GM19240 (cell line): ENCODE data around the gene JAKMIP1.

ENCODE experiments used
- DNase-seq: peaks from one replicate; pipeline ENCODE4 v3.0.0; 2011; ENCODE audit warnings: low spot score; ENCODE audit not compliant: insufficient read length

Gene JAKMIP1

DNA sequence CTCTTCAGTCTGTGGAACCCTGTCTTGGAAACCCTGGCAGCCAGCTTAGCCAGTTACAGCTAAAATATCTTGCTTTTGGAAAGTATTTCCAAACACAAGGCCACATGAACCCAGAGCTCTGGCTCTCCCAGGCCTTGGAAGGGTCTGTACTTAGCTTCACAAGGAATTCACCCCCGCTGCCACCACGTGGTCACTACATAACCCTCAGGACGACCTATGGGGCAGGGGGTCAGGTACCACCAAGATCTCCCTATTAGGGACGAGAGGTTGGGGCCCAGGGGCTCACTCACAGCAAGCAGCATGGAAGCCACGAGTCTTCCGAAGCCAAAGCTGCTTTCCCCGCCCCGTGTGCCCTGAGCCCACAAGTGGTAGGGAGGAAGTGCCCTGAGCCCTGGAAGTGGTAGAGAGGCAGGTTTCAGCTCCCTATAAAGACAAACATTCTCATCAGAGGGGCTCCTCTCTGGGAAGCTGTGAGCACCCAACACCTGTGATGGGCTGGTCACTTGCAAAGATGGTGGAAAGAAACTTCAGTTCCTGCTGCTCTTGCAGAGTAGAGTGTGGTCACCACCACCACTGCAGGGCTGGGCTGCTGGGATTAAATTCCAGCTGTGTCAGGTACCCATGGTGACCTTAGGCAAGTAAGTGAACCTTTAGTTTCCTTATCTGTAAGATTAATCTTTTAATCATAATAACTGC lies 4.7 kb upstream of the JAKMIP1 start:
- no peak for DNase-seq

DNA sequence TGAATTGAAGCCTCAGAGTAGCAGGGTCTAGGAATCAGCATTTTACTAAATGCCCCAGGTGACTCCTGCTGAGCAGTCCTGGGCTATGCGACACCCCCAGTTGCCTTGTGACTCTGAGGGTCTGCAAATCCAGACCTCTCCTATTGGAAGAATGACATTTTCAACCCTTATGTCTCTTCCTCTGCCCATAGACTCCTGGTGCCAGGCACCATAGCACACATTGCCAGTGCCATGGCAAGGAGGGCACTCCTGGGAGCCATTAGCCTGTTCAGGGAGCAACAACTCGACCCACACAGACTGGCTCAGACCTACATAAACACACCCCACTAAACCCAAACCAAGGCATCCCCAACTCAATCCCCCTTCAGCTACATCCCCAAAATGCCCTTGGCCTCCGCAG lies 3.7 kb upstream of the JAKMIP1 start:
- no peak for DNase-seq

DNA sequence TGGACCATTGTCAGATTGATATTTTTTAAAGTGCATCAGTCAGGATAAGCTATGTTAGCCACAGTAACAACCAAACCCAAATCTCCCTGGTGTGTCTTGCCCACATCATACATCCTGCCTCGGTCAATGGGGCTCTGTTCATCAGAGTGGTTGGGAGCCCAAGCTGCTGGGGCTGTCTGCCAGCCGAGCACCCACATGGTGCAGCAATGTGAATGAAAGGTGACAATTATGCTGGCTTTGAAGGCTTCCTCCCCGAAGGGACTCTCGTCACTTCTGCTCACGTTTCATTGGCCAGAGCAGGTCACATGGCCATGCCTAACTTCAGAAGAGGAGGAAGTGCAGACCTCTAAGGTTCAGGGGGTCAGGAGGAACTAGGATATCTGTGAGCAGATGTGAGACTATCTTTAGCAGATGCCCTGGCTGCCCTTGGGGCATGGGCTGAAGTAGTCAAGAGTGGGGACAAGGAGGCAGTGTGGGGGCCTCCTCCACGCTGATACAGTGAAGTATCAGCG lies 1.3 kb upstream of the JAKMIP1 start:
- DNase-seq, result no peak

- no peak for DNase-seq
These were observed 593 bp upstream of the JAKMIP1 start for GRCh38 chr4:6200922-6201362.

DNA sequence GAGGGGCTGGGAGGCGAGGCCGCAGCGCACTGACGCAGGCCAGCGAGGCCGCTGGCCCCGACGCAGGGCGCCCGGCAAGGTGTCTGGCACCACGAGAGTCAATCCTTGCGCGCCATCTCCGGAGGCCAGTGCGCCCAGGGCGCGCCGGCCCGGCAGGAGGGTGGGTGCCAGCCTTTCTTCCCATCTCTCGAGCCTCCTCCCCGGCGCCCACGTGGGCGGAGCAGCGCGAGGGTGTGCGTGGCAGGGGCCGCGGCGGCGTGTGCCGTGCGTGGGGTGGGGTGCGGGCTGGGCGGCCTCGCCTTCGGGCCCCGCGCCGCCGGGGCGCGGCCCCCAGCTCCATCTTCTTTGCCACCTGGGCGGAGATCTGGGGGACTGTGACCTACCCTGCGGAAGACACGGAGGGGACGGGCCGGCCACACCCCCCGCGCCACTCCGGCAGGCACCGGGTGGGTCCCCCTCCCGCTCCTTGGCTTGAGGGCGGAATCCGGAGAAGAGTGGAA lies 877 bp downstream of the JAKMIP1 start:
- no peak for DNase-seq

- DNase-seq, result no peak
These were observed 1.5 kb downstream of the JAKMIP1 start for GRCh38 chr4:6198768-6199421.

DNA sequence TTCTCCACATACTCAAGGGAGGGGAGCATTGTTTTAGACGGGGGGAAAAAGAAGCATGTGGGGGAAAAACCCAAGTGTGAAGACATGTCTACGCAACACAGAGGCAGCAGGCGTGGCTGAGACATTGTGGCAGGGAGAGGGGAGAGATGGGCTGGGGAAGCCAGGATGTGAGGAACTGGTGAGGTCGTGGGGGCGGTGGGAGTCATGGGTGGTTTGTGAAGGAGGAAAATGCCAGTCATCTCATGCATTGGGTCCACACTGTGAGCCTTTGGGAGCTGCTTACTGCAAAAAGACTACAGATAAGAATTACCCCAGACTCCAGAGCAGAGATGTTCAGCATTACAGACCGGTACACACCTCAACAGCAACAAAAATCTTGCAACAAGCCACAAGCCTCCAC lies 2.1 kb downstream of the JAKMIP1 start:
- no peak for DNase-seq

- DNase-seq, result no peak
These were observed 2.7 kb downstream of the JAKMIP1 start for GRCh38 chr4:6197433-6198174.

DNA sequence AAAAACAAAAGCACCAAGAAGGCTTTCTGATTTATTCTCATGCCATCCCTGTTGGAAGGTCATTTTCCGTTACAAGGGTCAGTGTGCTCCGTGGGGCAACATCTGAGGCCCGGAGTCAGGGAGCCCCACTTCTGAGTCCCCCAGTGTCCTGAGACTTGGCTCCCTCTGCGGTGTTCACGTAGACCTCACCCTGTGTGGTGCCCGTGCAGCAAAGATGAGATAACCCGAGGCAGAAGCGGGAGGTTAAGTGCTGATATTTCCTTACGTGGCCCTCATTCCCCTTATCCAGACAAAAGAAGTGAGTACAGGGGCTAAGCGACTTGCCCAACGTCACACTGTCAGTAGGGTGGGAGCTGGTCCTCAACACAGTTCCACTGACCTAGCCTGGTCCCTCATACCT lies 3.5 kb downstream of the JAKMIP1 start:
- no peak for DNase-seq

DNA sequence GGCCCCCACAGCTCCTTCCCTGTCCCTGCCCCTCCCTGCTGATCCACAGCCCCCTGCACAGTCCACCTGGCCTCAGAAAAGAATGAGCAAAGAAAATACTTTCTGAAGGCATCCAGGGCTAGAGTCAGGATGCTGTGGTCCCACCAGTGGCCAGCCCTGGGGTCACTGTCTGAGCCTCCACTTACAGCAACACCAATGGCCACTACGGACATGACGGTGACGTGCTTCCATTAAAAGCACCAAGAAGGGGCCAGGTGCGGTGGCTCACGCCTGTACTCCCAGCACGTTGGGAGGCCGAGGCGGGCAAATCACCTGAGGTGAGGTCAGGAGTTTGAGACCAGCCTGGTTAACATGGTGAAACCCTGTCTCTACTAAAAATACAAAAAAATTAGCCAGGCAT lies 4.0 kb downstream of the JAKMIP1 start:
- DNase-seq, result no peak

DNA sequence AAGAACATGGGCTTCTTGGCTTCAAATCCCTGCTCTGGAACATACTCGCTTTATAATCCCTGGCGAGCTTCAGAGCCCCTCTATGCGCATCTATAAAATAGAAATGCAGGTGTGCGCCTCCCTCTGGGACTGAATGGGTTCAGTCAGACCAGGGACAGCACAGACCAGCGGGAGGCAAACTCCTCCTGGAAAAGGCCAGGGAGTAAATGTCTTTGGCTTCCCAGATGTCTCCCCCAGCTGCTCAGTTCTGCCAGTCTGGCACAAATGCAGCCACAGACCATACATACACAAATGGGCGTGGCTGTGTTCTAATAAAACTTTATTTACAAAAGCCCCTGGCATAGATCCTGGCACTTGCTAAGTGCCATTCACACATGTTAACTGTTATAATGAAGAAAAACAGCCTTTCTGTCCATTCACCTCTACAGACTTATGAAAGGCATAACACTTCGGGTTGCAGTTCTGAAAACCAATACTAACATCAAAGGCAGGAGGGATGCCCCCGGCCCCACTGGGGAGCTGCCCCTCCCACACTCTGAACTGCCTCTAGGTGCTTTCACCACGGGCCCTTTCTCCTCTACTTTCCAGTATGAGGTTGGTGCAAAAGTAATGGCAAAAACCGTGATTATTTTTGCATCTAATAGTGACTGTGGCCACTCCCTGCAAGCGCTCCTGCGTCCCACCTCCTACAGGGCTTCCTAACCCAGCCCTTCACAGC lies 4.6 kb downstream of the JAKMIP1 start:
- DNase-seq, result no peak

DNA sequence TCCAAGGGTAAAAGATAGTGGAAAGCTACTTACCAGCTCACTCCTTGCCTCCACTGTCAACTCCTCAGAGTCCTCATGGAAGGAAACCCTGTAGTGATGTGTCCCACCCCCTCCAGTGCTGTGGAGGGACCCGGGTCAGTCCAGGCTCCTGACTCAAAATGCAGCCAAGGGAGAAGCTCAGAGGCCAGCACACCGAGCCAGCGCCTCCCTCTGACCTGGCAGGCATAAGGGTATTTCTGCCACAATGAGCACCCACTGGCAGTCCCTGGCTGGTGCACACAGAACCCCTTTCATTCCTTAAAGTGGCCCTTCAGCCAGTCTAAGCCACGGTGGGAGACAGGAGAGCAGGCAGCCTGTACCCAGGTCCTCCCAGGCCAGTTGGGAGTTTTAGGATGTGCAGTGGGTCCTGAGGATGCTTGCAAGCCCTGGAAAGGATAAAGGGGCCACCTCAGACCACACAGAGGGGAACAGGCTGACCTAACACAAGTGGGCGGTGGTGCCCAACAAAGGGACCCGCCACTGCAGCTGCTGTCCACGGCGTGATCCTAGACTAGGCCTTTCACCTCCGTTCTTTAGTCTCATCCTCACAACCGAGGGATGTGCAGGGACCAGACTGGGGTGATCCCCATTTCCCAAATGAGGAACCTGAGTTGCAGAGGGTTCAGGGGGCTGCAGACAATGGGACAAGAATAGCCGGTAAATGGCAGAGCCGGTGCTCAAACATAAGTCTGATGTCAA lies 5.7 kb downstream of the JAKMIP1 start:
- DNase-seq, result no peak

GRCh38 chr4:6193399-6193798 lies 7.0 kb downstream of the JAKMIP1 start:
- no peak for DNase-seq

DNA sequence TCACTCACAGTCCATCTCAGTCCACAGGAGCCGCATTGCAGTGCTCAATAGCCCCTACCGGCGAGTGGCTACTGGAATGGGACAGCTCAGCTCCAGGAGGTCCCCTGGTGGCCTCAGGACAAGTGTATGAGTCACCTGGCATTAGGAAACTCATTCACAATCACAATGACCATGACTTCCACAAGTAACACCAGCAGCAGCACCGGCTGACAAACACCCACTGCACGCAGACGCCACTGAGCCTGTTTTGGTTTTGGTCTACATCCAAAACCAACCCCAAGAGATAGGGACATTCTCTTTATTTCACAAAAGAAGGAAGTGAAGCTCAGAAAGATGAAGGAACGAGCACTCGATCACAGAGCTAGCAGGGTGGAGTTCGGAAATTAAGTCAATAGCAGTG lies 8.1 kb downstream of the JAKMIP1 start:
- no peak for DNase-seq

- DNase-seq, result no peak
These were observed 8.8 kb downstream of the JAKMIP1 start for GRCh38 chr4:6191448-6192130.

GRCh38 chr4:6190486-6190885 lies 9.9 kb downstream of the JAKMIP1 start:
- DNase-seq, result no peak

DNA sequence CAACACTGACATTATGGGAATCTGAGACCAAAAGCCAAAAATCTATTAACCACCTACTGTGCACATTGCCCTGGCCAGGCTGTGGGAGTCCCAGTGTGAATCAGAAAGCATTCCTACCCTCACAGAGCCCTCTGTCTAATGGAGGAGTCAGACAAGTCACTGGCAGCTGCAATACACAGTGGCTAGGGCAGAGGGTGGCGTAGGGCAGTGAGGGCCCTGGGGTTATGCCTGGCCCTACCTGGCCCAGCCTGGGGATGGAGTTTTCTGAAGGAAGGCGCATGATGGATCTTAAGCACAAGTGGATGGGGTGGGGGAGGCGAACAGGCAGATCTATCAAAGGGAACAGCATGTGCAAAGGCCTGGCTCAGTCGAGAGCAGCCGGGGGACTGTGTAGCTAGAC lies 10.8 kb downstream of the JAKMIP1 start:
- no peak for DNase-seq

- DNase-seq, result no peak
These were observed 11.6 kb downstream of the JAKMIP1 start for GRCh38 chr4:6188687-6189305.

DNA sequence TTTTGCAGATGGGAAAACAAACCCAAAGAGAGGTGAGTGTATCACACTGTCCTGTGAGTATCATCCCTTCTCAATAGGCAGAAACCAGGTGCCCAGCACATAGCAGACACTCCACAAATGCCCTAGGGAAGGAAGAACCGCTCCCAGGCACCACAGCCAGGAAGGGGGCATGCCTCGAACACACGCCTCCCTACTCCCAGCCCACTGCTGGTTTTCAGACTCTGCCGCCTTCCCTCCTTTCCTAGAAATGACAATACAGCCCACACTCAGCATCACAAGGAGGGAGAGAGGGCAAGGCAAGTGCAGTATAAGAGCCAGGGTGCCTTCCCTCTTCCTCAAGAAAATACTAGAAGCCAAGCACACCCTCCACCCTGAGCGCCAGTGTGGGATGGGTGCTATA lies 16.2 kb downstream of the JAKMIP1 start:
- no peak for DNase-seq

GRCh38 chr4:6183740-6184139 lies 16.6 kb downstream of the JAKMIP1 start:
- DNase-seq, result no peak
